Endothelial cell (in vitro differentiated cells): ENCODE data around the gene HOXD4. TPM values are rescaled to one million over a fixed set of nuclear protein-coding genes. Genes with fewer than 3 reads are reported as not detected.

Source experiments
- DNase-seq: peaks from one replicate; pipeline ENCODE4 v3.0.0; 2021; ENCODE audit warnings: low spot score
- H3K27ac Mint-ChIP-seq: one replicate; pipeline ENCODE4 v1.8.0; 2021; ENCODE audit warnings: mixed read lengths, inconsistent platforms; ENCODE audit not compliant: unreplicated experiment
- H3K27me3 Mint-ChIP-seq: one replicate; pipeline ENCODE4 v1.8.0; 2021; ENCODE audit warnings: mild to moderate bottlenecking, moderate library complexity, mixed read lengths, inconsistent platforms; ENCODE audit not compliant: unreplicated experiment
- H3K36me3 Mint-ChIP-seq: one replicate; pipeline ENCODE4 v1.8.0; 2021; ENCODE audit warnings: mild to moderate bottlenecking, low read depth, mixed read lengths, inconsistent platforms; ENCODE audit not compliant: unreplicated experiment
- H3K4me1 Mint-ChIP-seq: one replicate; pipeline ENCODE4 v1.8.0; 2021; ENCODE audit warnings: mild to moderate bottlenecking, mixed read lengths, inconsistent platforms; ENCODE audit not compliant: unreplicated experiment
- H3K4me3 Mint-ChIP-seq: one replicate; pipeline ENCODE4 v1.8.0; 2021; ENCODE audit warnings: mild to moderate bottlenecking, mixed read lengths, inconsistent platforms; ENCODE audit not compliant: unreplicated experiment
- H3K9me3 Mint-ChIP-seq: one replicate; pipeline ENCODE4 v1.8.0; 2021; ENCODE audit warnings: mixed read lengths, inconsistent platforms; ENCODE audit not compliant: unreplicated experiment
- CTCF ChIP-seq: fragments of 200-600 bp; sonication (generic); IDR thresholded peaks from one replicate; pipeline ENCODE4 v1.5.0; 2021; ENCODE audit warnings: antibody characterized with exemption; ENCODE audit not compliant: unreplicated experiment
- total RNA-seq: library from RNA; stranded (reverse); fragmentation: NEBNext Ultra II Directional; extraction: Animal tissue kit (Norgen Biotek cat#: 25700); gene quantifications from one replicate; pipeline ENCODE4 v1.2.1, GENCODE V29; 2021; ENCODE audit not compliant: unreplicated experiment

The HOXD4 gene
- total RNA-seq, 1 donor from 2014 or later, result 3.5 TPM

- peak overlapping the region; percentile 1 for H3K4me3 Mint-ChIP-seq
- H3K27me3 Mint-ChIP-seq, result peaks cover 60% of the 10 kb centered on the region
- peaks cover 11% of the 10 kb centered on the region for H3K36me3 Mint-ChIP-seq
- peak; percentile 3 for DNase-seq
- peaks cover 29% of the 10 kb centered on the region for H3K4me1 Mint-ChIP-seq
- TF ChIP-seq CTCF, result no peak
- no peak overlapping the region for H3K27ac Mint-ChIP-seq
- no peaks in the 10 kb centered on the region for H3K9me3 Mint-ChIP-seq
Observed at GRCh38 chr2:176150584-176151441, 537 bp upstream of the HOXD4 start.

- H3K4me1 Mint-ChIP-seq, result peaks cover 25% of the 10 kb centered on the region
- H3K27ac Mint-ChIP-seq, result no peak overlapping the region
- no peak for DNase-seq
- H3K36me3 Mint-ChIP-seq, result peaks cover 11% of the 10 kb centered on the region
- H3K9me3 Mint-ChIP-seq, result no peaks in the 10 kb centered on the region
- H3K4me3 Mint-ChIP-seq, result peak overlapping the region; percentile 25
- H3K27me3 Mint-ChIP-seq, result peaks cover 51% of the 10 kb centered on the region
- no peak for TF ChIP-seq CTCF
Observed at GRCh38 chr2:176152350-176153181, 1.2 kb downstream of the HOXD4 start.

- peaks cover 29% of the 10 kb centered on the region for H3K4me1 Mint-ChIP-seq
- no peak for DNase-seq
- no peak for TF ChIP-seq CTCF
Observed at GRCh38 chr2:176154576-176155252, 3.4 kb downstream of the HOXD4 start.

GRCh38 chr2:176155356-176156044, 4.2 kb downstream of the HOXD4 start:
- Mint-ChIP-seq H3K27ac (no peak overlapping the region), H3K36me3 (peaks cover 1% of the 10 kb centered on the region), H3K27me3 (peaks cover 43% of the 10 kb centered on the region), H3K4me1 (peaks cover 23% of the 10 kb centered on the region), H3K9me3 (no peaks in the 10 kb centered on the region), H3K4me3 (no peak overlapping the region)
- no peak for TF ChIP-seq CTCF
- DNase-seq, result no peak

More at GRCh38 chr2:176154576-176155252, 3.4 kb downstream of the HOXD4 start:
- Mint-ChIP-seq H3K36me3 (peaks cover 7% of the 10 kb centered on the region), H3K27me3 (peaks cover 46% of the 10 kb centered on the region), H3K9me3 (no peaks in the 10 kb centered on the region), H3K27ac (no peak overlapping the region), H3K4me3 (no peak overlapping the region)
